Measurements from ENCODE around the gene SLC45A1.

SLC45A1 gene

DNA sequence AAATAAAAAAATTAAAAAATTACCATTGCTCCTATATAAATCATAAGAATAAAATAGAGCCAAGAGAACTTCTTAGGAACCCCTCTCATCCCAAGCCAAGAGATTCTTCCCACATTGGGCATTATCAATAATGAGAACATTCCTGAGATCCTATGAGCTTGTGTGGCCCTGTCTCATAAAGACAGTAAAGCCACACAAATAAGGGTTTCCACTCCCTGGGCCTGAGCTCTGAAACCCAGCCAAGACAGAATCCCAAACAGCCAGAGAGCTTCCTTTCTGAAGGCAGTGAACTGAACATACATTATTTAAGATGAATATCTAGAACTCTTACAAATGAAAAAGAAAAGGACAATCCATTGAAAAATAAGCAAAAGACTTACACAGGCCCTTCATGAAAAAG is 68.3 kb downstream of the SLC45A1 start:
- no peak overlapping the region for H3K9ac ChIP-seq (ENCODE audit: low read length)
- no peak overlapping the region for H3K14ac ChIP-seq (ENCODE audit: low read length in 2 of 2)
- no peak overlapping the region for H3K23ac ChIP-seq (ENCODE audit: low read length in 2 of 2)

GRCh38 chr1:8388732-8389562 is 71.0 kb downstream of the SLC45A1 start:
- H2AFZ ChIP-seq (ENCODE audit: low read depth, low read length): no peak overlapping the region
- no peak overlapping the region for H2AK5ac ChIP-seq (ENCODE audit: low read length, severe bottlenecking)
- 99% methylated on average over 12 of the region's 12 CpGs for WGBS
- H3K79me1 ChIP-seq (replicated peaks; ENCODE audit: low read length, poor library complexity, severe bottlenecking): peaks cover 34% of the 10 kb centered on the region
- no peak overlapping the region for H3K14ac ChIP-seq (ENCODE audit: low read length in 2 of 2)
- no peak for DNase-seq
- no peak overlapping the region for H3K4ac ChIP-seq (ENCODE audit: low read depth in 1 of 2, low read length in 2 of 2)
- no peak overlapping the region for H3K23ac ChIP-seq (ENCODE audit: low read length in 2 of 2)
- H2BK15ac ChIP-seq (ENCODE audit: low read depth, poor library complexity, severe bottlenecking): no peak overlapping the region
- no peak overlapping the region for H4K91ac ChIP-seq (ENCODE audit: low read length)
- H2BK5ac ChIP-seq (ENCODE audit: low read depth, low read length, poor library complexity, severe bottlenecking): no peak overlapping the region
- no peaks in the 10 kb centered on the region for H3K27me3 ChIP-seq (ENCODE audit: control insufficient read depth in 1 of 2, insufficient read depth in 1 of 2, low read length in 2 of 2)
- H3K4me1 ChIP-seq (ENCODE audit: control insufficient read depth, insufficient read depth, low read depth, low read length): peaks cover 13% of the 10 kb centered on the region
- peak overlapping the region; percentile 51 for H4K8ac ChIP-seq (ENCODE audit: low read length)
- H3K36me3 ChIP-seq (ENCODE audit: control insufficient read depth in 1 of 2, insufficient read depth in 2 of 2, low read depth in 1 of 2, low read length in 2 of 2): peaks cover 10 to 52% of the 10 kb centered on the region in 2 experiments
- no peak overlapping the region for H2BK120ac ChIP-seq (ENCODE audit: low read depth, low read length)
- no peak overlapping the region for H3K4me2 ChIP-seq (ENCODE audit: low read length, poor library complexity, severe bottlenecking)
- H3K9ac ChIP-seq (ENCODE audit: low read length): no peak overlapping the region
- peak overlapping the region in 1 of 2 experiments; percentile 22 for H3K18ac ChIP-seq (ENCODE audit: low read depth in 1 of 2, low read length in 2 of 2)
- H3K9me3 ChIP-seq (ENCODE audit: control insufficient read depth, low read length): no peaks in the 10 kb centered on the region
- peak overlapping the region in 1 of 2 experiments; percentile 28 for H3K4me3 ChIP-seq (ENCODE audit: insufficient read depth in 1 of 2, low read depth in 1 of 2, low read length in 2 of 2)
- no peak overlapping the region for H3K27ac ChIP-seq (ENCODE audit: low read length, poor library complexity, severe bottlenecking)
- H2BK12ac ChIP-seq (ENCODE audit: low read length in 2 of 2): no peak overlapping the region

More for the DNA sequence above, 68.3 kb downstream of the SLC45A1 start:
- Histone ChIP-seq H3K27me3 (ENCODE audit: control insufficient read depth in 1 of 2, insufficient read depth in 1 of 2, low read length in 2 of 2) (no peaks in the 10 kb centered on the region), H3K4me2 (ENCODE audit: low read length, poor library complexity, severe bottlenecking) (no peak overlapping the region), H4K91ac (ENCODE audit: low read length) (no peak overlapping the region), H2AK5ac (ENCODE audit: low read length, severe bottlenecking) (peak overlapping the region; percentile 57), H3K27ac (ENCODE audit: low read length, poor library complexity, severe bottlenecking) (peak overlapping the region; percentile 16), H3K18ac (ENCODE audit: low read depth in 1 of 2, low read length in 2 of 2) (no peak overlapping the region), H4K8ac (ENCODE audit: low read length) (no peak overlapping the region), H2BK15ac (ENCODE audit: low read depth, poor library complexity, severe bottlenecking) (no peak overlapping the region), H3K4me1 (ENCODE audit: control insufficient read depth, insufficient read depth, low read depth, low read length) (peaks cover 17% of the 10 kb centered on the region), H2BK12ac (ENCODE audit: low read length in 2 of 2) (no peak overlapping the region), H3K36me3 (ENCODE audit: control insufficient read depth in 1 of 2, insufficient read depth in 2 of 2, low read depth in 1 of 2, low read length in 2 of 2) (peaks cover 11 to 54% of the 10 kb centered on the region in 2 experiments), H3K79me1 (replicated peaks; ENCODE audit: low read length, poor library complexity, severe bottlenecking) (peaks cover 23% of the 10 kb centered on the region), H2AFZ (ENCODE audit: low read depth, low read length) (no peak overlapping the region), H2BK5ac (ENCODE audit: low read depth, low read length, poor library complexity, severe bottlenecking) (no peak overlapping the region), H3K4me3 (ENCODE audit: insufficient read depth in 1 of 2, low read depth in 1 of 2, low read length in 2 of 2) (no peak overlapping the region), H3K4ac (ENCODE audit: low read depth in 1 of 2, low read length in 2 of 2) (no peak overlapping the region), H3K9me3 (ENCODE audit: control insufficient read depth, low read length) (no peaks in the 10 kb centered on the region), H2BK120ac (ENCODE audit: low read depth, low read length) (no peak overlapping the region)
- no peak for DNase-seq

DNA sequence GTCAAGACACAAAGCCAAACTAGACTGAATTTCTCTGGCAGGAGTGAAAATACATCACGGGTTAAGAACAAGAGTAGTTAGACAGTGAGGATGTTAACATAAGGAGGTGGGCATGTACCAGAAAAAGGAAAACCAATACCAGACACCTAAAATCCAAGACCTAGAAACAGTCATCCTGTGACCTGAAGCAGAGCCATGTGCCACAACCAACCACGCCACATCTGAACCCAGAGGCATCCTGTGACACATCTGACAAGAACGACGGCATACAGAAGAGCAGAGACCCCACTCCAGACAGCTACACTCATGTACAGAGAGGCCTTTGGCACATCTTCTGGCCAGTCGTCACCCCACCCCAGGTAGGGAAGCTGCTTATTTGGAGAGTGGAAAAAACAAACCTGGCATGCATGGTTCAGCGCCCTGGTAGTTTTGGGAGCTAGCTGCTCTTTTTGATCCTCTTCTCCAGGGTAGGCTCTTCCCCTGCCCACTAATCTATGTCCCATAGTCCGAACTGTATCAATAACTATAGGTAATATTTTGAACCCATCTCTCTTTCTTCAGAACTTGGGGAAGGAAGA is 72.1 kb downstream of the SLC45A1 start:
- H2BK12ac ChIP-seq (ENCODE audit: low read length in 2 of 2): no peak overlapping the region
- H3K9ac ChIP-seq (ENCODE audit: low read length): no peak overlapping the region
- H4K91ac ChIP-seq (ENCODE audit: low read length): no peak overlapping the region
- H3K14ac ChIP-seq (ENCODE audit: low read length in 2 of 2): no peak overlapping the region
- H3K4me1 ChIP-seq (ENCODE audit: control insufficient read depth, insufficient read depth, low read depth, low read length): peaks cover 8% of the 10 kb centered on the region
- H2BK5ac ChIP-seq (ENCODE audit: low read depth, low read length, poor library complexity, severe bottlenecking): no peak overlapping the region
- H3K36me3 ChIP-seq (ENCODE audit: control insufficient read depth in 1 of 2, insufficient read depth in 2 of 2, low read depth in 1 of 2, low read length in 2 of 2): peaks cover 8 to 51% of the 10 kb centered on the region in 2 experiments
- no peak overlapping the region for H3K23ac ChIP-seq (ENCODE audit: low read length in 2 of 2)
- H2BK120ac ChIP-seq (ENCODE audit: low read depth, low read length): no peak overlapping the region
- no peak overlapping the region for H3K27ac ChIP-seq (ENCODE audit: low read length, poor library complexity, severe bottlenecking)
- no peaks in the 10 kb centered on the region for H3K27me3 ChIP-seq (ENCODE audit: control insufficient read depth in 1 of 2, insufficient read depth in 1 of 2, low read length in 2 of 2)
- no peak overlapping the region for H2AK5ac ChIP-seq (ENCODE audit: low read length, severe bottlenecking)
- no peak overlapping the region for H3K4ac ChIP-seq (ENCODE audit: low read depth in 1 of 2, low read length in 2 of 2)
- H4K8ac ChIP-seq (ENCODE audit: low read length): no peak overlapping the region
- 98% methylated on average over 5 of the region's 7 CpGs for WGBS
- H2AFZ ChIP-seq (ENCODE audit: low read depth, low read length): no peak overlapping the region
- H3K79me1 ChIP-seq (replicated peaks; ENCODE audit: low read length, poor library complexity, severe bottlenecking): peaks cover 30% of the 10 kb centered on the region
- no peak for DNase-seq
- H3K18ac ChIP-seq (ENCODE audit: low read depth in 1 of 2, low read length in 2 of 2): no peak overlapping the region
- H3K4me2 ChIP-seq (ENCODE audit: low read length, poor library complexity, severe bottlenecking): no peak overlapping the region
- H3K4me3 ChIP-seq (ENCODE audit: insufficient read depth in 1 of 2, low read depth in 1 of 2, low read length in 2 of 2): no peak overlapping the region
- no peak overlapping the region for H2BK15ac ChIP-seq (ENCODE audit: low read depth, poor library complexity, severe bottlenecking)
- no peaks in the 10 kb centered on the region for H3K9me3 ChIP-seq (ENCODE audit: control insufficient read depth, low read length)

DNA sequence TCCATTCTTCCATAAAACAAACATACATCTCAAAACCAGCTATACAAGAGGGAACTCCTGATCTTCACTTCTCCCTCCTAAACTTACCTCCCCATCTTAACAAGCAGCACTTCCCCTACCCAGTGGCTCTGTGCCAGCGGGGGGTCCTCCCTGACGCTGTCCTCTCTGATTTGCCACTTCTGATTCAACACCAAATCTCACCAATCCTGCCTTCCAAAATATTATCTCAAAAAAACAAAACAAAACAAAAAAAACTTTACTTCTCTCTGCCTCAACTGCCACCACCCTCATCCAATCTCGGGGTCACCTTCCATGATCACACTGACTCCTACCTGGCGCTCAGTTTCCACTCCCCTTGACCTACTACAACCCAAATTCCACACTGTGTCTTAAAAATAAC is 72.8 kb downstream of the SLC45A1 start:
- H2BK12ac ChIP-seq (ENCODE audit: low read length in 2 of 2): no peak overlapping the region
- no peaks in the 10 kb centered on the region for H3K9me3 ChIP-seq (ENCODE audit: control insufficient read depth, low read length)
- no peak for DNase-seq
- no peak overlapping the region for H3K4me2 ChIP-seq (ENCODE audit: low read length, poor library complexity, severe bottlenecking)
- WGBS: 88% methylated on average over 4 of the region's 4 CpGs
- no peak overlapping the region for H4K8ac ChIP-seq (ENCODE audit: low read length)
- no peak overlapping the region for H2BK5ac ChIP-seq (ENCODE audit: low read depth, low read length, poor library complexity, severe bottlenecking)
- no peak overlapping the region for H4K91ac ChIP-seq (ENCODE audit: low read length)
- peaks cover 25% of the 10 kb centered on the region for H3K79me1 ChIP-seq (replicated peaks; ENCODE audit: low read length, poor library complexity, severe bottlenecking)
- no peaks in the 10 kb centered on the region for H3K27me3 ChIP-seq (ENCODE audit: control insufficient read depth in 1 of 2, insufficient read depth in 1 of 2, low read length in 2 of 2)
- no peak overlapping the region for H3K14ac ChIP-seq (ENCODE audit: low read length in 2 of 2)
- H3K4ac ChIP-seq (ENCODE audit: low read depth in 1 of 2, low read length in 2 of 2): no peak overlapping the region
- no peak overlapping the region for H2BK120ac ChIP-seq (ENCODE audit: low read depth, low read length)
- no peak overlapping the region for H3K27ac ChIP-seq (ENCODE audit: low read length, poor library complexity, severe bottlenecking)
- H3K36me3 ChIP-seq (ENCODE audit: control insufficient read depth in 1 of 2, insufficient read depth in 2 of 2, low read depth in 1 of 2, low read length in 2 of 2): peaks cover 8 to 50% of the 10 kb centered on the region in 2 experiments
- no peak overlapping the region for H2AFZ ChIP-seq (ENCODE audit: low read depth, low read length)
- no peak overlapping the region for H2AK5ac ChIP-seq (ENCODE audit: low read length, severe bottlenecking)
- H3K9ac ChIP-seq (ENCODE audit: low read length): no peak overlapping the region
- H3K18ac ChIP-seq (ENCODE audit: low read depth in 1 of 2, low read length in 2 of 2): no peak overlapping the region
- no peak overlapping the region for H3K4me3 ChIP-seq (ENCODE audit: insufficient read depth in 1 of 2, low read depth in 1 of 2, low read length in 2 of 2)
- H3K23ac ChIP-seq (ENCODE audit: low read length in 2 of 2): peak overlapping the region in 1 of 2 experiments; percentile 89
- H3K4me1 ChIP-seq (ENCODE audit: control insufficient read depth, insufficient read depth, low read depth, low read length): peaks cover 8% of the 10 kb centered on the region
- H2BK15ac ChIP-seq (ENCODE audit: low read depth, poor library complexity, severe bottlenecking): no peak overlapping the region

All from mesenchymal stem cell (in vitro differentiated cells and primary cell).